Thymus (tissue), 11 donors: ENCODE data around the gene RASSF7. TPM values are rescaled to one million over a fixed set of nuclear protein-coding genes. Genes with fewer than 3 reads are reported as not detected.

Source experiments
- DNase-seq, 9 donors: peaks; one replicate each; pipeline ENCODE4 v3.0.0-alpha.2; 2013; ENCODE audit warnings: low spot score in 9 of 9, low read depth in 6 of 9, missing footprints in 1 of 9
- H3K27ac ChIP-seq, 2 donors: one replicate each; pipeline ENCODE4 v1.5.1; 2013; ENCODE audit warnings: control low read depth in 1 of 2, low read depth in 1 of 2, low read length in 1 of 2, mild to moderate bottlenecking in 1 of 2, moderate library complexity in 1 of 2
- H3K27me3 ChIP-seq, 2 donors: one replicate each; pipeline ENCODE4 v1.5.1; 2013; ENCODE audit warnings: low read length in 1 of 2; ENCODE audit not compliant: control insufficient read depth in 2 of 2, insufficient read depth in 1 of 2
- H3K36me3 ChIP-seq, 2 donors: one replicate each; pipeline ENCODE4 v1.5.1; 2013; ENCODE audit warnings: low read length in 1 of 2, mild to moderate bottlenecking in 1 of 2, moderate library complexity in 1 of 2; ENCODE audit not compliant: control insufficient read depth in 2 of 2, insufficient read depth in 2 of 2
- H3K4me1 ChIP-seq, 2 donors: one replicate each; pipeline ENCODE4 v1.5.1; 2013; ENCODE audit warnings: low read length in 2 of 2; ENCODE audit not compliant: control insufficient read depth in 2 of 2, insufficient read depth in 2 of 2
- H3K4me3 ChIP-seq, 2 donors: one replicate each; pipeline ENCODE4 v1.5.1; 2013; ENCODE audit warnings: low read length in 2 of 2, control low read depth in 1 of 2, mild to moderate bottlenecking in 1 of 2
- H3K9me3 ChIP-seq, 2 donors: one replicate each; pipeline ENCODE4 v1.5.1; 2013; ENCODE audit warnings: low read length in 1 of 2, mild to moderate bottlenecking in 1 of 2; ENCODE audit not compliant: control insufficient read depth in 2 of 2, insufficient read depth in 1 of 2
- WGBS: extraction: QIAGEN DNeasy Blood & Tissue Kit; methylation state at CpG from one replicate; pipeline ENCODE4 v1.1.7; 2013; 5-methylcytosine and 5-hydroxymethylcytosine counted together
- polyA plus RNA-seq: library from polyadenylated mRNA; stranded (reverse); fragments of 200-250 nt; gene quantifications from one replicate; pipeline ENCODE4 v1.2.3, GENCODE V29; 2013
- total RNA-seq: library from RNA; stranded (reverse); fragments of 120-200 nt; gene quantifications from one replicate; pipeline ENCODE4 v1.2.4, GENCODE V29; 2013
- donor health status: healthy.

Gene RASSF7
- total and polyA plus RNA-seq, 2 donors, result 22.5 to 51.2 TPM

DNA sequence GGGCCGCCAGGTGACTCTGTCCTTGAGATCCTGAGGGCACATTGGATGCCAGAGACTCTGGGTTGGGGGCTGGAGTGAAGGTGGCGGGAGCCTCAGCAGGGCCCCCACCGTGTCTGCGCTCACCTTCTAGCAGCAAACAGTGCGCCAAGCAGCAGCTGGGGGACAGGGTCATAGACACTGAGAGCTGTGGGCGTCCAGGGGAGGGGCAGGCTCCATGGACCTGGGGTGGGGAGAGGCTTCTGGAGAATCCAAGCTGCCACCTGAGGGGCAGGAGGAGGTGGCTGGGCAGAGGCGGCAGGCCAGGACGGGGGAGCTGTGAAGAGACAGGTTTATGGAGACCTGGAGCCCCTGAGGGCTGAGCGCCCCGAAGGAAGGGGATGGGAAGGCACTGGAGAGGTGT lies 23.5 kb downstream of the RASSF7 start:
- Histone ChIP-seq H3K27ac (no peak overlapping the region), H3K4me1 (peaks cover 6 to 24% of the 10 kb centered on the region in 2 donors), H3K4me3 (no peak overlapping the region), H3K36me3 (peaks cover 48 to 59% of the 10 kb centered on the region in 2 donors), H3K27me3 (no peaks in the 10 kb centered on the region), H3K9me3 (peaks cover 0 to 5% of the 10 kb centered on the region in 2 donors)
- DNase-seq, result no peak
- 99% methylated on average over 10 of the region's 10 CpGs for WGBS

DNA sequence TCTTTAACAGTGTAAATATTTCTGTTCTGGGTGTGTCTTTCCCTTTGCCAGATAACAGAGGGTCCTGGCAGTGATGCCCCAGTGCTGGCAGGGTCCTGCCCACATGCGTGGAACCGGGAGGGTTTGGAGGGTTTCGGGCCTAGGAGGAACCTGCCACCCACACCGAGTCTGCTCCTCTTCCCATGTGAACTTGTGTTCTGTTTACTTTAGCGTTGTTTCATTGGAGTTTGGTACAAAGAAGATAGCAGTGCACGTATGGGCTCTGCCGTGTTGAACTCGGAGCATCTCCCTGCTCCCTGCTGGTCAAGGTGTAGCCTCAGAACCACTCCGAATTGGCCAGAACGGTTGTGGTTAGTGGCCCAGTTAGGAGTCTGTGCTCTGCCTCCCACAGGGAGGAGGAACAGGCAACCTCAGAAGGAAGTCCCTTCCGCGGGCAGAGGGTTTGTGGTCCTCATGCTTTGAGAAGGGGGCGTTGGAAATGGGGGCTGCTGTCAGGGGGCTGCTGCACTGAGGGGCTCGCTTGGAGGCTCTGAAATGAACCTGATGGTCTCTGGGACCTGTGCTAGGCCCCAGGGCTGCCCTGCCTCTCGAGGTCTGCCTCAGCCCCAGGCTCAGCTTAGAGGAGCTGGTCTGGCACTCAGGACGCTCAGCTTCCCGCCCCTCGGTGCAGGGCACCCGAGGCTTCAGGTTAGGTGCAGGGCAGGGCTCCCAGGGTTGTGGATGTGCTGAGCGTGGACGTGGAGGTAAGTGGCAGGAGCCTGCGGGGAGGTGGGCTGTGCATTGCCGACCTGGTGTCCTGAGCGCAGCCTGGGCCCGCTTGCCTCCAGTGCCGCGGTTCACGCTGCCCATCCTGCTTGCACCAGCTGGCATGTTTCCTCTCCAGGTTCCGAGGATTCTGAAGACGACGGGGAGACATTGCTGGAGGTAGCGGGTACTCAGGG lies 25.9 kb downstream of the RASSF7 start:
- DNase-seq, result no peak

GRCh38 chr11:587546-587945 lies 26.8 kb downstream of the RASSF7 start:
- WGBS, result 92% methylated on average over 8 of the region's 8 CpGs
- H3K27me3 ChIP-seq, result no peaks in the 10 kb centered on the region
- H3K9me3 ChIP-seq, result peaks cover 1 to 5% of the 10 kb centered on the region in 2 donors
- peaks cover 64 to 69% of the 10 kb centered on the region in 2 donors for H3K36me3 ChIP-seq
- DNase-seq, result no peak
- H3K4me1 ChIP-seq, result peaks cover 0 to 10% of the 10 kb centered on the region in 2 donors
- no peak overlapping the region for H3K4me3 ChIP-seq
- peak overlapping the region; percentile 62 to 74 for H3K27ac ChIP-seq

More for the DNA sequence above, 25.9 kb downstream of the RASSF7 start:
- no peaks in the 10 kb centered on the region for H3K27me3 ChIP-seq
- H3K4me1 ChIP-seq, result peaks cover 0 to 10% of the 10 kb centered on the region in 2 donors
- 95% methylated on average over 32 of the region's 32 CpGs for WGBS
- no peak overlapping the region for H3K27ac ChIP-seq
- peaks cover 66 to 70% of the 10 kb centered on the region in 2 donors for H3K36me3 ChIP-seq
- H3K9me3 ChIP-seq, result peaks cover 1 to 5% of the 10 kb centered on the region in 2 donors
- no peak overlapping the region for H3K4me3 ChIP-seq

- H3K36me3 ChIP-seq, result peaks cover 68 to 73% of the 10 kb centered on the region in 2 donors
- H3K4me3 ChIP-seq, result no peak overlapping the region
- peaks cover 1 to 5% of the 10 kb centered on the region in 2 donors for H3K9me3 ChIP-seq
- WGBS, result 89% methylated on average over 6 of the region's 6 CpGs
- H3K4me1 ChIP-seq, result peaks cover 0 to 10% of the 10 kb centered on the region in 2 donors
- no peaks in the 10 kb centered on the region for H3K27me3 ChIP-seq
- peak overlapping the region; percentile 44 to 74 for H3K27ac ChIP-seq
- peak in 1 of 9 donors; percentile 72 for DNase-seq
Observed at GRCh38 chr11:587978-588380, 27.2 kb downstream of the RASSF7 start.

GRCh38 chr11:589798-590197 lies 29.0 kb downstream of the RASSF7 start:
- H3K4me3 ChIP-seq, result no peak overlapping the region
- peaks cover 0 to 10% of the 10 kb centered on the region in 2 donors for H3K4me1 ChIP-seq
- DNase-seq, result no peak
- peaks cover 71 to 76% of the 10 kb centered on the region in 2 donors for H3K36me3 ChIP-seq
- H3K27me3 ChIP-seq, result no peaks in the 10 kb centered on the region
- peaks cover 0 to 1% of the 10 kb centered on the region in 2 donors for H3K9me3 ChIP-seq
- H3K27ac ChIP-seq, result no peak overlapping the region
- WGBS, result 96% methylated on average over 26 of the region's 26 CpGs

DNA sequence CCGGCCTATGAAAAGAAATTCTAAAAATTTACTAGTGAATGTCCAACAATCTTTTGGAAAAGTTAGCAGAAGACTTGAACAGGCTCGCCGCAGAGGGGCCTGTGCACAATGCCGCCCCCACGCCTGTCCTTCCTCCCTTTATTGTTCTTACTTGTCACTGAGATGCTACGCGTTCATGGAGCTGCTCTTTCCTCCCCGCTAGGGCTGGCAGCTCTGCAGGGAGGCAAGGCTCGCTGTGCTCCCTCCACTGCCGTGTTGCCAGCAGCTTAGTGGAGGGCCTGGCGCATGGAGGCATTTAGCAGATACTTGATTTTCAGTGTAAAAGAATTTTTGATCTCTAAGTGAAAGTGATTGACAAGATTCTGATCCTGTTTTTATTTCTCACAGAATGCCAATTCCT lies 30.2 kb downstream of the RASSF7 start:
- Histone ChIP-seq H3K27me3 (no peaks in the 10 kb centered on the region), H3K4me3 (no peak overlapping the region), H3K4me1 (peaks cover 0 to 10% of the 10 kb centered on the region in 2 donors), H3K9me3 (peaks cover 0 to 1% of the 10 kb centered on the region in 2 donors), H3K36me3 (peaks cover 82 to 83% of the 10 kb centered on the region in 2 donors), H3K27ac (no peak overlapping the region)
- WGBS, result 83% methylated on average over 11 of the region's 11 CpGs
- DNase-seq, result no peak

- no peak overlapping the region for H3K4me3 ChIP-seq
- H3K4me1 ChIP-seq, result peaks cover 0 to 7% of the 10 kb centered on the region in 2 donors
- DNase-seq, result no peak
- H3K9me3 ChIP-seq, result peaks cover 0 to 1% of the 10 kb centered on the region in 2 donors
- H3K27ac ChIP-seq, result no peak overlapping the region
- peaks cover 83% of the 10 kb centered on the region in 2 donors for H3K36me3 ChIP-seq
- no peaks in the 10 kb centered on the region for H3K27me3 ChIP-seq
- 98% methylated on average over 22 of the region's 22 CpGs for WGBS
Observed at GRCh38 chr11:592501-592900, 31.7 kb downstream of the RASSF7 start.

- H3K27ac ChIP-seq, result no peak overlapping the region
- H3K4me1 ChIP-seq, result peaks cover 0 to 3% of the 10 kb centered on the region in 2 donors
- H3K4me3 ChIP-seq, result no peak overlapping the region
- no peaks in the 10 kb centered on the region for H3K27me3 ChIP-seq
- DNase-seq, result no peak
- H3K36me3 ChIP-seq, result peaks cover 83% of the 10 kb centered on the region in 2 donors
- H3K9me3 ChIP-seq, result peaks cover 0 to 1% of the 10 kb centered on the region in 2 donors
- 98% methylated on average over 10 of the region's 10 CpGs for WGBS
Observed at GRCh38 chr11:592918-593317, 32.1 kb downstream of the RASSF7 start.

DNA sequence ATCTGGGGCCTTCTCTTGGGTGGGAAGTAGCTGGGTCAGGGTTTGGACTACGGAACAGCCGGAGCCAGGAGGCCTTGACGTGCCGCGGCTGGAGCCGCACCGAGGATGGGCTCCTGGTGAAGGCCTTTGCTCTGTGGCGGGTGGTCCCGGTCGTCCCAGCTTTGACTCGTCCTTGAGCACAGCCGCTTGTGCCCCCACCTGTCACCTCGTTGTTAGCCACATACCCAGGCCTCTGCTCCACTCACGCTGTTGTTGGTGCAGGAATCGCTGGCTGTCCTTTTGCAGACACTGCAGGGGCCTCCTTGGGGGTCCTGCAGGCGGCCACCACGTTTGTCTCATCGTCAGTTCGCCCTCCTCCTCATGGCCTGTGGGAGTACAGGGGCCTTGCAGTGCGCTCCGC lies 32.6 kb downstream of the RASSF7 start:
- Histone ChIP-seq H3K27ac (no peak overlapping the region), H3K27me3 (no peaks in the 10 kb centered on the region), H3K4me3 (no peak overlapping the region), H3K9me3 (peaks cover 0 to 1% of the 10 kb centered on the region in 2 donors), H3K4me1 (no peaks in the 10 kb centered on the region), H3K36me3 (peaks cover 86% of the 10 kb centered on the region in 2 donors)
- no peak for DNase-seq
- WGBS, result 98% methylated on average over 21 of the region's 21 CpGs
